ENCODE results near the gene NLRC5.

DNA sequence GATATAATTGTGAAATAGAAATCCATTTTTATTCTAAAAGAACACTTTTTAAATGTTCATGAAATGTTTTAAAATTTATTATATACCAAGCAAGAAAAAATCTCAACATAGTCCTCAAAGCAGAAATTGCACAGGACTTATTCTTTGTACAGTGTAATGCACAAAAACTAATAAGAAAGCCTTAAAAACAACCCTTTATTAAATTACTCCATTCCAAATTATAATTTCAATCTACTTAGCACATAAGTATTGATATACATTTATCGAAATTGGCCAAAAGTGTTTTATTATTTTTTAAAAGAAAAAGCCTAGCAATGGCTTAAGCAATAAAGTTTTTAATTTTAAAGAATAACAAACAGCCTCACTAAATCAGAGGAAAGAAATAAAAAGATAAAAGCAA is 19.1 kb downstream of the NLRC5 start:
- TF ChIP-seq EZH2 (IDR thresholded peaks at IDR 0.05; ENCODE audit: low read depth) = no peak
- TF ChIP-seq, protein P1, sequence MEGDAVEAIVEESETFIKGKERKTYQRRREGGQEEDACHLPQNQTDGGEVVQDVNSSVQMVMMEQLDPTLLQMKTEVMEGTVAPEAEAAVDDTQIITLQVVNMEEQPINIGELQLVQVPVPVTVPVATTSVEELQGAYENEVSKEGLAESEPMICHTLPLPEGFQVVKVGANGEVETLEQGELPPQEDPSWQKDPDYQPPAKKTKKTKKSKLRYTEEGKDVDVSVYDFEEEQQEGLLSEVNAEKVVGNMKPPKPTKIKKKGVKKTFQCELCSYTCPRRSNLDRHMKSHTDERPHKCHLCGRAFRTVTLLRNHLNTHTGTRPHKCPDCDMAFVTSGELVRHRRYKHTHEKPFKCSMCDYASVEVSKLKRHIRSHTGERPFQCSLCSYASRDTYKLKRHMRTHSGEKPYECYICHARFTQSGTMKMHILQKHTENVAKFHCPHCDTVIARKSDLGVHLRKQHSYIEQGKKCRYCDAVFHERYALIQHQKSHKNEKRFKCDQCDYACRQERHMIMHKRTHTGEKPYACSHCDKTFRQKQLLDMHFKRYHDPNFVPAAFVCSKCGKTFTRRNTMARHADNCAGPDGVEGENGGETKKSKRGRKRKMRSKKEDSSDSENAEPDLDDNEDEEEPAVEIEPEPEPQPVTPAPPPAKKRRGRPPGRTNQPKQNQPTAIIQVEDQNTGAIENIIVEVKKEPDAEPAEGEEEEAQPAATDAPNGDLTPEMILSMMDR (conservative IDR thresholded peaks at IDR 0.05) = no peak

Data from PC-9 (cell line).